ENCODE data around the gene ADCK2. TPM values are rescaled to one million over a fixed set of nuclear protein-coding genes. Genes with fewer than 3 reads are reported as not detected.
A peak's percentile ranks its signal among the peaks of the same experiment; 100 is the strongest.

The ADCK2 gene
- total and polyA plus RNA-seq, 9 of the 15 experiments (the other 6 are each of a cell fraction or from before 2014, with no cell fraction given): 0.08 to 14.3 (median 9.7) TPM

- TF ChIP-seq GTF3C2 (IDR thresholded peaks at IDR 0.05; ENCODE audit: borderline replicate concordance, extremely low read depth, insufficient read length): no peak
- TF ChIP-seq NFYB (IDR thresholded peaks at IDR 0.05; ENCODE audit: extremely low read depth, insufficient read length): no peak
- TF ChIP-seq SOX6 (IDR thresholded peaks at IDR 0.05): 0 out of 2 replicates have a peak, but pooled peaks have one; percentile 18
- TF ChIP-seq HNRNPUL1 (IDR thresholded peaks at IDR 0.05; ENCODE audit: low read length): peak; percentile 74; the same call in 1 of the 2 replicates
- no peak for TF ChIP-seq ATF6 (CRISPR knock-in tag; IDR thresholded peaks at IDR 0.05)
- no peak for TF ChIP-seq NR1H2 (CRISPR knock-in tag; IDR thresholded peaks at IDR 0.05)
- TF ChIP-seq BDP1 (IDR thresholded peaks at IDR 0.05; ENCODE audit: insufficient read depth, insufficient read length): no peak
- no peak for TF ChIP-seq MXI1 (IDR thresholded peaks at IDR 0.05; ENCODE audit: low read depth, low read length)
- TF ChIP-seq ZNF165 (CRISPR knock-in tag; IDR thresholded peaks at IDR 0.05; ENCODE audit: borderline replicate concordance): no peak
- TF ChIP-seq ELK3 (CRISPR knock-in tag; IDR thresholded peaks at IDR 0.05): no peak
- TF ChIP-seq RAD21 (CRISPR knock-in tag; conservative IDR thresholded peaks at IDR 0.05 in 1 of 2, IDR thresholded peaks at IDR 0.05 in 1 of 2): peak; percentile 95 to 96
- TF ChIP-seq STAG1 (CRISPR knock-in tag; IDR thresholded peaks at IDR 0.05; ENCODE audit: borderline replicate concordance): peak; percentile 78; the same call in 1 of the 2 replicates
- no peak for TF ChIP-seq POLR2B (IDR thresholded peaks at IDR 0.05; ENCODE audit: low read depth, partially characterized antibody)
- TF ChIP-seq E2F8 (IDR thresholded peaks at IDR 0.05; ENCODE audit: low read depth, partially characterized antibody): peak; percentile 30
- peak; percentile 14 to 52; a peak in 1 of 4 replicates for TF ChIP-seq FOXK2 (conservative IDR thresholded peaks at IDR 0.05 in 1 of 2, IDR thresholded peaks at IDR 0.05 in 1 of 2; ENCODE audit: low read depth in 2 of 2)
- TF ChIP-seq DPF2 (IDR thresholded peaks at IDR 0.05): no peak
- no peak for TF ChIP-seq SMAD2 (IDR thresholded peaks at IDR 0.05; ENCODE audit: low read depth, low read length)
- no peak for TF ChIP-seq ZNF445 (CRISPR knock-in tag; IDR thresholded peaks at IDR 0.05; ENCODE audit: low read depth)
Measured at GRCh38 chr7:140653319-140654108, 19.2 kb upstream of the ADCK2 start (continued).
